T-helper 2 cell treated with Interferon-gamma antibody and Interleukin-4, amounts not matched to agents 100 ng/mL and 5 ng/mL, for 36 hours (primary cell): ENCODE results near the gene KANTR. TPM values are rescaled to one million over a fixed set of nuclear protein-coding genes. Genes with fewer than 3 reads are reported as not detected.

Source experiments
- intact Hi-C: fragments of 100-400 bp; cut with micrococcal nuclease; formaldehyde crosslinking; loops from one replicate; pipeline ENCODE4 v1.15.1; 2023
- total RNA-seq: library from RNA; stranded (reverse); gene quantifications from 2 replicates; pipeline ENCODE4 v1.2.3, GENCODE V29; 2022

KANTR gene
- total RNA-seq, 1 donor from 2014 or later, result 8.2 TPM

- intact Hi-C loops, result loop anchor here (5.0 to 10.0 kb wide), 4 partner anchors 146 to 1921 kb away; partner anchors contain the start of genes APEX2, FAM120C, KDM5C and RIBC1
Measured at GRCh38 chrX:53080628-53081580, 13.0 kb upstream of the KANTR start.

DNA sequence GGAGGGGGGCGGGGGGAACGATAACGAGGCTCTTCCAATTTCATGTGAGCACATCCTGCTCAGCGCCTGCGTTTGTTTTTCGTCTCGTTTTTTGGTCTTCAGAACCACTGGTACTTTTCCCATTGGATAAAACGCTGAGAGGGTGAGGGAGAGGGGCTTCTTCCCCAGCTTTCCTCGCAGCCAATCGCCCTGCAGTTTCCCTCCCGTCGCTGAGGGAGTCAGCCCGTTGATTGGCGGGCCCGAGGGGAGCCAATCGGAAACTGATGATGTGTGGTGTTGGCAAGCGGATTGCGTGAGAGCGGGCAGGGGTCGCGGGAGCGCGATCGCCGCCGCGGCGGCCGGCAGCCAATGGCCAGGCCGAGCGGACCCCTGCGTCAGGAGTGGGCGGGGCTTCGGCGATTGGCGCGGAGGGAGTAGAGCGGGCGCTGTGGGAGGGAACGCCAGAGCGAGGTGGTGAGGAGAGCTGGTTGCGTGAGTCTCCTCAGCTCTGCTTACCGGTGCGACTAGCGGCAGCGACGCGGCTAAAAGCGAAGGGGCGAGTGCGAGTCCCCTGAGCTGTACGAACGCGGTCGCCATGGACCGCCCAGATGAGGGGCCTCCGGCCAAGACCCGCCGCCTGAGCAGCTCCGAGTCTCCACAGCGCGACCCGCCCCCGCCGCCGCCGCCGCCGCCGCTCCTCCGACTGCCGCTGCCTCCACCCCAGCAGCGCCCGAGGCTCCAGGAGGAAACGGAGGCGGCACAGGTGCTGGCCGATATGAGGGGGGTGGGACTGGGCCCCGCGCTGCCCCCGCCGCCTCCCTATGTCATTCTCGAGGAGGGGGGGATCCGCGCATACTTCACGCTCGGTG is 11.8 kb upstream of the KANTR start, which contains the start of gene TSPYL2:
TSS of gene TSPYL2 (plus strand) at position 443 of the 848 bp plus-strand sequence. CDS start at position 575, 132 bp downstream.
- intact Hi-C loops, result loop anchor here (5.0 to 10.0 kb wide), 4 partner anchors 145 to 1920 kb away; partner anchors contain the start of genes APEX2, FAM120C, KDM5C and RIBC1

GRCh38 chrX:53082773-53083616 is 10.9 kb upstream of the KANTR start:
- intact Hi-C loops, result loop anchor here (5.0 to 10.0 kb wide), 4 partner anchors 144 to 1919 kb away; partner anchors contain the start of genes APEX2, FAM120C, KDM5C and RIBC1

GRCh38 chrX:53084043-53084570 is 9.8 kb upstream of the KANTR start:
- intact Hi-C loops, result loop anchor here (5.0 to 10.0 kb wide), 4 partner anchors 143 to 1918 kb away; partner anchors contain the start of genes APEX2, FAM120C, KDM5C and RIBC1

DNA sequence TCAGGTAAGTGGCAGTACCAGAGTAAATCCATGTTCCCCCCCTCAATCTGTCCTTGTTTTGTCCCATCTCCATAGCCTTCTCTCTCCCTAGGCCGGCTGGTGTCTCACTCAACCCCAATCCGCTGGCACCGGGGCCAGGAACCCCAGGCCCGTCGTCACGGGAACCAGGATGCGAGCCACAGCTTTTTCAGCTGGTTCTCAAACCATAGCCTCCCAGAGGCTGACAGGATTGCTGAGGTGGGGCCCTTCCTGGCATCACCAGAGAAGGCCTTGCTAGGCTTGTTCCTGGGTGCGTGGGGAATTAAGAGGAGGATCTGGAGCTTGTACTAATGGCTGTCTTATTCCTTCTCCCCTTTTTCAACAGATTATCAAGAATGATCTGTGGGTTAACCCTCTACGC is 9.1 kb upstream of the KANTR start:
- intact Hi-C loops, result loop anchor here (5.0 to 10.0 kb wide), 4 partner anchors 142 to 1917 kb away; partner anchors contain the start of genes APEX2, FAM120C, KDM5C and RIBC1

GRCh38 chrX:53085661-53086229 is 8.2 kb upstream of the KANTR start:
- intact Hi-C loops, result loop anchor here (10.0 kb wide), 1 partner anchor 339 kb away; the partner anchor contains the start of genes RIBC1 and SMC1A

DNA sequence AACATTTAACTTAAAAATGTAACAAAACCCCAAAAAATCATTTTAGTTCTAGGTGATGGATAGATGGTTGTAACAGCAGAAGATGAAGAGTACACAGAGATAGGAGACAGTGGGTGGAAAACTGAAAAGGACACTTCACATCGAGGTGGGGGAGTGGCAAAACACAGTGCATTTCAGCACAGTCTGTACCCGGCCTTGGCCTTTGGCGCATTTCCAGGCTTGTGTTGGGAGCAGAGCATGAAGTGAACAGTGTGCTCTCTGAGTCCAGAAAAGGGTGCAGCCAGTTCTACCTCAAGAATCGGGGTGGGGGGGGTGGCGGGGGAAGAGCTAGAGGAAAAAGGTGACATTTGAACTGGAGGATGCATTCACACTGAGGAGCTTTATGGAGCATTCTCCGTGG is 7.5 kb upstream of the KANTR start:
- intact Hi-C loops, result loop anchor here (10.0 kb wide), 1 partner anchor 338 kb away; the partner anchor contains the start of genes RIBC1 and SMC1A

- intact Hi-C loops, result loop anchor here (10.0 kb wide), 1 partner anchor 337 kb away; the partner anchor contains the start of genes RIBC1 and SMC1A
Measured at GRCh38 chrX:53087388-53087831, 6.5 kb upstream of the KANTR start.

GRCh38 chrX:53088136-53088974 is 5.6 kb upstream of the KANTR start:
- intact Hi-C loops, result loop anchor here (10.0 kb wide), 1 partner anchor 336 kb away; the partner anchor contains the start of genes RIBC1 and SMC1A

DNA sequence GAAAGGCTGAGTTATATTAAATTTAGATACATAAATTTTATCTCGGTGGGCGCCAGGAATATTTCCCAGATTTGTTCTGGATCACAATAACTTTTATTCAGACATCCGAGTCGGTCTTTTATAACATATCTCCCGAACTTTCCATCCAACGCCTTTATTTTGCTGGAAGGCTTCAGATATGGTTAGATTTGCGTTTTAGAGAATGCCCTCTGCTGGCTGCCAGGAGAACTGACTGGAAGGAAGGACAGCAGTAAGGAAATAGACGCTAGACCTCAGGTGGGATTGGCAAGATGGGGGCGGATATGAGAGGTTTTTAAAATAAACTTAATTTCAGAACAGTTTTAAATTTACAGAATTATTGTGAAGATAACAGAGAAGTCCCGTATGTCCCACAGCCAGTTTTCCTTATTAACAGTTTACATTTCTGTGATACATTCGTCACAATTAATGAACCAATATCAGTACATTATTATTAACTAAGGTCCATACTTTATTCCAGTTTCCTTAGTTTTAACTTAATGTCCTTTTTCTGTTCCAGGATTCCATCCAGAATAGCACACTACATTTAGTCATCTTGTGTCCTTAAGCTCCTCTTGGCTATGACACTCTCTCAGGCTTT is 4.6 kb upstream of the KANTR start:
- intact Hi-C loops, result loop anchor here (1.0 to 10.0 kb wide), 2 partner anchors 18 to 335 kb away; partner anchors contain the start of genes RIBC1 and SMC1A

DNA sequence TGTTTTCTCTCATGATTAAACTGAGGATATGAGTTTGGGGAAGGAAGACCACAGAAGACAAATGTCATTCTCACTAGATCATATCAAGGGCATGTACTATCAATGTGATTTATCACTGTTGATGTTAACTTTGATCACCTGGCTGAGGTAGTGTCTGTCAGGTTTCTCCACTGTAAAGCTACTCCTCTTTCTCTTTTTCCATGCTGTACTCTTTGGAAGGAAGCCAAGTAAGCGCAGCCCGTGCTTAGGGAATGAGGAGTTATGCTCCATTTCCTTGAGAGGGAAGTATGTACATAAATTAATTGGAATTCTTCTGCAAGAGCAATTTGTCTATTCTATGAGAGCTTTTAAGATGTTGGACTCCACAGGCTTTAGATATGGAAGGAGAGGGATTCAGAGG is 4.0 kb upstream of the KANTR start:
- intact Hi-C loops, result loop anchor here (1.0 to 10.0 kb wide), 4 partner anchors 19 to 952 kb away; partner anchors contain the start of genes PHF8, RIBC1 and SMC1A

DNA sequence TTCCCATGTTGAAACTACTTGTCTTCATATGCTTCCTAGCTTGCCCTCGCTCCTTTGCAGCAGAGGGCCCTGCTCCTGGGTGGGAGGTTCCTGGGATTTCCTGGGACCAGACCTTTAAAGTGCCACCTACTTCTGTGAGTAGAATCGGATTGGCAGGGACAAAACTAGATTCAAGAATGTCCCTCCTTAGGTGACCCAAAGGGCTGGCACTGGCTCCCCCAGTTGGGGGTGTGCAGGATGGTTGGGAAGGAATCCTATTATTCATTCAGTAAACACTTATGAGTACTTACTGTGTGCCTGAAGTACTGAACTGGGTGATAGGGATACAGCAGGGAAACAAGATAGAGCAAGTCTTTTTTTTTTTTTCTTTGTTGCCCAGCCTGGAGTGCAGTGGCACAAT is 2.6 kb upstream of the KANTR start:
- intact Hi-C loops, result loop anchor here (5.0 kb wide), 2 partner anchors 131 to 951 kb away; partner anchors contain the start of gene PHF8

GRCh38 chrX:53093177-53093655 is 726 bp upstream of the KANTR start:
- intact Hi-C loops, result loop anchor here (1.0 to 5.0 kb wide), 3 partner anchors 22 to 949 kb away; partner anchors contain the start of gene PHF8

DNA sequence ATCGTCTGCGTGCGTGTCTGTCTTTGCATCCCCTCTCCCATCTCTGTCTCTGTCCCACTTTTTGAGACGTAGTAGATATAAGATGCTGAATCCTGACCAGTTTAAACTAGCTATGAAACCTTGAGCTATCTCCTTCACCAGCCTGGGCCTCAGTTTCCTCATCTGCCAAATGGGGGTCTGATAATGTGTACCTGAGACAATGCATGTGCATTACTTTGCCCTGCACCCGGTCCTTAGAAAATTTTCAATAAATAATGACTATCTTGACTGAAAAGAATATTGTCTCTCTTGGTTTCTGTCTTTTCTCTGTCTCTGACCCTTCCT is 602 bp downstream of the KANTR start:
- intact Hi-C loops, result loop anchor here (1.0 to 5.0 kb wide), 3 partner anchors 99 to 948 kb away; partner anchors contain the start of gene PHF8

DNA sequence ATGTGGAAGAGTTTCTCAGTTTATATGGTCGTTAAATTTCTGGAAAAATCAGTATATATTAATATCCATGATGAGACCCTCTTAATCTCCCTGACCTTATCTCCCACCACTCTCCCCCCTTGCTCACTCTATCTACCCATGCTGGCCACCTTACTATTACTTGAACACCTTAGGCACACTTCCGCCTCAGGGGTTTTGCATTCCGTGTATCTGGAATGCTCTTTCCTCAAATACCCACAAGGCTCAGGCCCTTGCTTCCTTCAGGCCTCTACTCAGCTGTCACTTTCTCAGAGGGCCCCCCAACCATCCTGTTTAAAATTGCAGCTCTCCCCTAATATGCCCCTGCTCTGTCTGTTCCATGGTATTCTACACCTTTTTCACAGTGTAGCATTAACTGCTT is 1.9 kb downstream of the KANTR start:
- intact Hi-C loops, result no loop called here

- intact Hi-C loops, result no loop called here
Measured at GRCh38 chrX:53114864-53115549, 21.1 kb downstream of the KANTR start.

DNA sequence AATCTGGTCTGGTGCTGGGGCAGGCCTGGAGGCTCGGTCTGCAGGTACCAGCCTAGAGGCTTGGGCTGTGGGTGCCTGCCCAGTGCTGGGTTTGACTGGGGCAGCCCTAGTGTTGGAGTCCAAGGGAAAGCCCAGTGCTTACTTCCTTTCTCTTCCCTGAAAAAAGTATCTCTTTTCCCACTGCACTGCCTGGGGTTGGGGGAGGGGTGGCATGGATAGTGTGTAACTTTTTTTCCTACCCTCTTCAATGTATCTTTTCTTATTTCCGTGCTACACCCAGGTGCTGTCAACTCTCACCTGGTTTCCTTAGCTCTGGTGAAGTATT is 21.6 kb downstream of the KANTR start:
- intact Hi-C loops, result no loop called here
